GM19455 (cell line): ENCODE results near the gene DCHS1.

Experiments
- ATAC-seq: cut with Tn5 transposase; IDR thresholded peaks from one replicate; pipeline ENCODE4 v1.9.1; 2021; ENCODE audit not compliant: unreplicated experiment

The DCHS1 gene

DNA sequence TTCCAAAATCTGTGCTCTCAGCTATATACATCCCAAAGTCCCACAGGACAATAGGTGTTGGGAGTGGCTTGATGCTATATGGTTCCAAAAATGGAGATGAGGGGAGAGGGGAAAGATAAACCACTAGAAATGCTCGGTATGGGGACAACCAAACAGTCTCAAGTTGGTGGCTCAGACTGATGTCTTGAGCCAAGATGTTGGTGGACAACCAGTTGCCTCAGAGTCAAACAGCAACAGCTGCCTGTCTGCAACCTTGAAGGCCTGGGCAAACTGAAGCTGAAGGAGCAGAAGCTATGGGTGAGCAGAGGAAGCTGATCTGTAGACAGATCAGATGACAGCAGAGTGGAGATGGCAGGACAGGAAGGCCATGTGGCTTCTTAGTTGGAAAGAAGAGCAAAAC lies 56.2 kb downstream of the DCHS1 start:
- ATAC-seq = no peak

GRCh38 chr11:6598555-6598954 lies 57.1 kb downstream of the DCHS1 start:
- ATAC-seq = no peak

- no peak for ATAC-seq
These were observed 59.3 kb downstream of the DCHS1 start for GRCh38 chr11:6596239-6596877.

DNA sequence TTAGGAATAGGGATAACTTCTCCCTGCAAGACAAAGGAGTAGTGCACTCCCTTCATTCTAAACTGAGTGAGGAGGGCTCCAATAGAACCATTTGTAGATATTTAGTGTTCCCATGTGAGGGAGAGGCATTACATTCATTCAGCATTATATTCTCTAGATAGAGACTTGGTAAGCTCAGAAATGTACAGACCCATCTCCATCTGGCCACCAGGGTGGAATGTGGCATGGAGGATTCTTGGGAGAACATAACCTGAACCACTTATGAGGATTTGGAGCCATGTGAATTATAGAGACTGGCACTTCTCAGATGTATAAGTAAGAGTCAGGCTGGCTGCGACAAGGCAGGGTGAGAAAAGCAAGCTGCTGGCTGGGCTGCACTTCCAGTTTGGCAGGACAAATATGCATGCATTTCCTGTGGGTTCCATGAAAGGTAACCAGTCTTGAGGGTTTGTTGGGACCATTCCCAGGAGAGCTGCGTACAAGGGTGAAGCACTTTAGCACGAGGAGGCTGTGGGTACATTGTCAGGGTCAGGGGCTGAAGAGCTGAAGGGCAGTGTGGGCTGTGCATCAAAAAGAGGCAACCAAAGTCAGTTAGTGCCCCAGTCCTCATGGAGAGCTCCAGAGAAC lies 61.4 kb downstream of the DCHS1 start:
- no peak for ATAC-seq

DNA sequence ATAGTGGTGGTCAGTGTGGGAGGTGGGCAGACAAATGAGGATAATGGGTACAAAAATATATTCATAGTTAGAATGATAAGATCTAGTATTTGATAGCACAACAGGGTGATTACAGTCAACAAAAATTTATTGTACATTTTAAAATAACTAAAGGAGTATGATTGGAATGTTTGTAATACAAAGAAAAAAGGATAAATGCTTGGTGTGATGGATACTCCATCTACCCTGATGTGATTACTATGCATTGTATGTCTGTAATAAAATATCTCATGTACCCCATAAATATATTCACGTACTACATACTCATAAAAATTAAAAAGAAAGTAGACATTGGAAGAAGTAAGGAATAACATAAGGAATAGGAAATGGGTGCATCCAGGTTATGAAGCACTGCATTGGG lies 67.6 kb downstream of the DCHS1 start:
- ATAC-seq = no peak

- ATAC-seq = no peak
These were observed 68.2 kb downstream of the DCHS1 start for GRCh38 chr11:6587360-6587953.

DNA sequence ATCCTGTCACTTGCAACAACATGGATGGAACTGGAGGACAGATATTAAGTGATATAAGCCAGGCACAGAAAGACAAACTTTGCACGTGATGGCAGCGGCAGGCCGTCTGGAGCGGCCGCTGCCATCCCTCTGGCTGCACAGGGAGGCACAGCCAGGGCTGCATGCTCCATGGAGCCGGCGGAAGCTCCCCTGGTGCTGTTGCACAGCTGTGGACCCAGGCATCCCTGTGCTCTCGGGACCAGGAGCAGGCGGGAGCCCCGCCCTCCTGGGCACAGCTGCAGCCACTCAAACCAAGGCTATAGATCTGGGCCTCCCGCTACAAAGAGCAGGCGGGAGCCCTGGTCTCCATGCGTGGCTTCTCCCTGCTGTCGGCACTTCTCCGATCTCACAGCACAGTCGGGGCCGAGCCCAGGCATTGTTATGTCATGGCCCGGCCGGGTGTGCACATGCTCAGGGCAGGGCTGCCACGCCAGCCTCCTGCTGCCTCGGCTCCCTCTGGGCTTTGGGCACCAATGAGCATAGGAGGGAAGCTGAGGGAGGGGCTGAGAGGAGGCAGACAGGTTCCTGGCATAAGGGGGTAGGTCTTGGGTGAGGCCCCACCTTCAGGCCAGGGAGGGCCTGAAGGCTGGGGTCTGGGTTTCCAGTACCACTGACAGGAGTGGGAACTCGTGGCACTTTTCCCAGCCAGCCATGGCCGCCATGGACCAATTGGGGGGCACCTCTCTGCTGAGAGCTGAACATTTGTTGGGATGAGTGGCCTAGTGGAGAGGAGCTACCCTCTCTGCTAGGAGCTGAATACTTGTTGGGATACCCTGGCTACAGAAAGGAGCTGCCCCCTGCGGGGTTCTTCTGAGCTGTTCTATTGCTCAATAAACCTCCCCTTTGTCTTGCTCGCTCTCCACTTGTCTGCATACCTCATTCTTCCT lies 68.9 kb downstream of the DCHS1 start:
- ATAC-seq = no peak

DNA sequence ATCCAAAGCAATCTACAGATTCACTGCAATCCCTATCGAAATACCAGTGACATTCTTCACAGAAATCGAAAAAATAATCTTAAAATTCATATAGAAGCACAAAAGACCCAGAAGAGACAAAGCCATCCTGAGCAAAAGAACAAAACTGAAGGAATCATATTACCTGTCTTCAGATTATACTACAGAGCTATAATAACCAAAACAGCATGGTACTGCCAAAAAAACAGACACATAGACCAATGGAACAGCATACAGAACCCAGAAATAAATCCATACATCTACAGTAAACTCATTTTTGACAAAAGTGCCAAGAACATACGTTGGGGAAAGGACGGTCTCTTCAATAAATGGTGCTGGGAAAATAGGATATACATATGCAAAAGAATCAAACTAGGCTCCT lies 71.1 kb downstream of the DCHS1 start:
- ATAC-seq = no peak

DNA sequence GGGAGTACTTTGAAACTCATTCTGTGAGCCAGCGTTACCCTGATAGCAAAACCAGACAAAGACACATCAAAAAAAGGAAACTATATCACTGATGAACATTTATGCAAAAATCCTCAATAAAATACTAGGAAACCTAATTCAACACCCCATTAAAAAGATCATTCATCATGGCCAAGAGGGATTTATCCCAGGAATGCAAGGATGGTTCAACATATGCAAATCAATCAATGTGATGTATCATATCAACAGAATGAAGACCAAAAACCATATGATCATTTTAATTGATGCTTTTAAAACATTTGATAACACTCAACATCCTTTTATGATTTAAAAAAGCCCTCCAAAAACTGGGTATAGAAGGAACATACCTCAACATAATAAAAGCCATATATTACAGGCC lies 72.0 kb downstream of the DCHS1 start:
- no peak for ATAC-seq

DNA sequence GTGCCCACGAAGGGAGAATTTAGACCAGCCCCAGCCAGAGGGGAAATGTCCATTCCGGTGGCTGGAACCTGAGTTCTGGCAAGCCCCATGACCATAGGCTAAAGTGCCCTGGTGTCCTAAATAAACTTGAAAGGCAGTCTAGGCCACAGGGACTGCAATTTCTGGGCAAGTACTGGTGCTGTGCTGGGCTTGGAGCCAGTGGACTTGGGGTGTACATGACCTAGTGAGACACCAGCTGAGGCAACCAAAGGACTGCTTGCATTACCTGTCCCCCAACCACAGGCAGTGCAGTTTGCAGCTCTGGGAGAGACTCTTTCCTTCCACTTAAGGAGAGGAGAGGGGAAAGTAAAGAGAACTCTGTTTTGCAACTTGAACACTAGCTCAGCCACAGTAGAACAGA lies 75.9 kb downstream of the DCHS1 start:
- no peak for ATAC-seq

DNA sequence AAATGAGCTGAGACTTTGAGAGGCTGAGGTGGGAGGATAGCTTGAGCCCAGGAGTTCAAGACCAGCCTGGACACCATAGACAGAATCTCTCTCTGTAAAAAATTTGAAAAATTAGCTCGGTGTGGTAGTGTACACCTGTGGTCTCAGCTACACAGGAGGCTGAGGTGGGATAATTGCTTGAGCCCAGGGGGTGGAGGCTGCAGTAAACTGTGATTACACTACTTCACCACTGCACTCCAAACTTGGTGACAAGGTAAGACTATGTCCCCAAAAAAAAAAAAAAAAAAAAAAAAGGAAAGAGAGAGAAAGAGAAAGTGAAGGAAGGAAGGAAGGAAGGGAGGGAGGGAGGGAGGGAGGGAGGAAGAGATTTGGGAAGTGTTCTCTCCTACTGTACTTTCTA lies 77.5 kb downstream of the DCHS1 start:
- no peak for ATAC-seq

DNA sequence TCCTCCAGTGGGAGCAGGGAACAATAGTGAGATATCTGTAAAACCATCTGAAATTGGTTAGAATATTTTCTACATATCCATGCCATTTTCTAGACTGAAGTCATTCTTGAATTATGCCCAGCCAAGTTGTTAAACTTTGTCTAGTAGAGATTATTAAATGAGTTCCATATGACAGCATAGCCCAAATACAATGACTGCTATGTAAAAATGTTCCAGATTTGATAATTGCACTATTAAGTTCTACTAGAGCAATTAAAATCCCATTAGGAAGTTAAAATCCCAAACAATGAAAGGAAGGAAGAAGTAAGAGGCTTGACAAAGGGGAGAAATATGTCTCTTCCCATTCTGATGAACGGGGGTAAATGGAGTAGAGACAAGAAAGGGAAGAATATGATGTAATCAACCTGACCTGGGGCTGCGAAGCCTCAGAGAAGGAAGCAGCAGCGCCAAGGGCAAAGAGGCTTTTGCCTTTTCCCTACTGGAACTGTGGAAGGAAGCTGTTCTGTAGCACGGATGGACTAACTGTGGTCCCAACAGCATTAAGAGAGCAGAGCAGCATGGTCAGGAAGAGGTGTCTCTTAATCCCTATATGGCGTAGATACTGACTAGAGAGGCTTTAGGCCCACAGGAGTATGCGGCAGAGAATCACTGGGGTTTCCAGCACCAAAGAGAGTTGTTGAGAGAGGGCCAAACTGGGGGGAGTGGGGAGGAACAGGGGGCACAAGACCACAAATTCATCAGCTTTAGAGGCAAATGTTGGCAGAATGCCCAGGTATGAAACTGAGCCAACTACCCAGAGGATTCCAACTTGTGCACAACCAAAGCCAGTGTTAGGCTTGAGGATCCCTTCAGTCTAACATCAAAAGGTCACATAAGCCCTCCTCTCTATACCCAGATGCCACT lies 78.9 kb downstream of the DCHS1 start:
- ATAC-seq = no peak

DNA sequence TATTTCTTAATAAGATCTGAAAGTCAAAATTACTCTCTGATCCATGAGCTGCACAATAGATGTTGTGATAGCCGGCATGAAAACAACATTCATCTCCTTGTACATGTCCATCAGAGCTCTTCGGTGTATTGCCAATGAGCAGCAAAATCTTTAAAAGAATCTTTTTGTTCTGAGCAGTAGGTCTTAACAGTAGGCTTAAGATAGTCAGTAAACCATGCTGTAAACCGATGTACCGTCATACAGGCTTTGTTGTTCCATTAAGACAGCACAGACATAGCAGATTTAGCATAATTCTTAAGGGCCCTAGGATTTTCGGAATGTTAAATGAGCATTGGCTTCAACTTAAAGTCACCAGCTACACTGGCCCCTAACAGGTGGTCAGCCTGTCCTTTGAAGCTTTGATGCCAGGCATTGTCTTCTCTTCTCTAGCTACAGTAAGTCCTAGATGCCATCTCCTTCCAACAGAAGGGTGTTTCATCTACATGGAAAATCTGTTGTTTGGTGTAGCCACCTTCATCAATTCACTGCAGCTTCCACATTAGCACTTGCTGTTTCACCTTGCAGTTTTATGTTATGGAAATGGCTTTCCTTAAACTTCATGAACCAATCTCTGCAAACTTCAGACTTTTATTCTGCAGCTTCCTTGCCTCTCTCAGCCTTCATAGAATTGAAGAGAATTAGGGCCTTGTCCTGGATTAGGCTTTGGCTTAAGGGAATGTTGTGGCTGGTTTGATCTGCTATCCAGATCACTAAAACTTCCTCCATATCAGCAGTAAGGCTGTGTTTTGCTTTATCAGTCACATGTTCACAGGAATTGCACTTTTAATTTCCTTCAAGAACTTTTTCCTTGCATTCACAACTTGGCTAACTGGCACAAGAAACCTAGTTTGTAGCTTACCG lies 80.5 kb downstream of the DCHS1 start:
- ATAC-seq = no peak

GRCh38 chr11:6572215-6572614 lies 83.4 kb downstream of the DCHS1 start:
- ATAC-seq = no peak

GRCh38 chr11:6571434-6572008 lies 84.1 kb downstream of the DCHS1 start:
- no peak for ATAC-seq
